WTC11 (cell line): Measurements from ENCODE around the gene PIK3C2B. TPM values are rescaled to one million over a fixed set of nuclear protein-coding genes. Genes with fewer than 3 reads are reported as not detected.

Experiments
- ATAC-seq: fragments of 200-7000 bp; cut with Tn5 transposase; 2 replicates; pipeline ENCODE4 v1.10.0; 2021; ENCODE audit warnings: mild to moderate bottlenecking, moderate library complexity
- CTCF ChIA-PET: fragments of 300-600 bp; sonication (Branson Sonifier 250); formaldehyde crosslinking; loops from one replicate; lab custom pipeline; 2021; ENCODE audit warnings: antibody characterized with exemption; lab: Charles Lee
- POLR2A ChIA-PET: fragments of 350-600 bp; sonication (Branson Sonifier 250); formaldehyde crosslinking; loops from one replicate; lab custom pipeline; 2021; ENCODE audit warnings: antibody characterized with exemption; lab: Charles Lee
- DNase-seq: peaks from one replicate; pipeline ENCODE4 v3.0.0; 2021; ENCODE audit warnings: low spot score
- H3K27ac Mint-ChIP-seq: 2 replicates; pipeline ENCODE4 v1.8.0; 2021; ENCODE audit warnings: mixed read lengths
- H3K27me3 Mint-ChIP-seq: 2 replicates; pipeline ENCODE4 v1.8.0; 2021; ENCODE audit warnings: low read depth, mild to moderate bottlenecking, moderate library complexity, mixed read lengths
- H3K36me3 Mint-ChIP-seq: 2 replicates; pipeline ENCODE4 v1.8.0; 2021; ENCODE audit warnings: mixed read lengths
- H3K4me1 Mint-ChIP-seq: 2 replicates; pipeline ENCODE4 v1.8.0; 2022; ENCODE audit warnings: mixed read lengths
- H3K4me3 Mint-ChIP-seq: 2 replicates; pipeline ENCODE4 v1.8.0; 2021; ENCODE audit warnings: mild to moderate bottlenecking, moderate library complexity, mixed read lengths
- H3K9me3 Mint-ChIP-seq: 2 replicates; pipeline ENCODE4 v1.8.0; 2021; ENCODE audit warnings: mixed read lengths
- ATF2 ChIP-seq: sonication (generic); formaldehyde crosslinking; IDR thresholded peaks from 2 replicates; pipeline ENCODE4 v1.8.1; 2022; ENCODE audit warnings: low read depth, missing genetic modification reagents, borderline replicate concordance
- FOXP1 ChIP-seq: sonication (generic); formaldehyde crosslinking; IDR thresholded peaks from 2 replicates; pipeline ENCODE4 v1.8.0; 2022; ENCODE audit warnings: missing genetic modification reagents, mild to moderate bottlenecking, moderate library complexity, borderline replicate concordance
- GRHL2 ChIP-seq: fragments of 250-450 bp; sonication (Bioruptor Pico); IDR thresholded peaks from 2 replicates; pipeline ENCODE4 v1.8.0; 2022; ENCODE audit warnings: mild to moderate bottlenecking, moderate library complexity; ENCODE audit not compliant: insufficient replicate concordance, severe bottlenecking
- IRF2 ChIP-seq: sonication (generic); formaldehyde crosslinking; IDR thresholded peaks from 2 replicates; pipeline ENCODE4 v1.8.0; 2022; ENCODE audit warnings: low read depth, missing genetic modification reagents, borderline replicate concordance
- JUN ChIP-seq: sonication (generic); formaldehyde crosslinking; IDR thresholded peaks from 2 replicates; pipeline ENCODE4 v1.8.0; 2023; ENCODE audit warnings: mild to moderate bottlenecking, missing genetic modification reagents
- MXD4 ChIP-seq: fragments of 250-450 bp; sonication (Bioruptor Pico); IDR thresholded peaks from 2 replicates; pipeline ENCODE4 v1.8.0; 2021; ENCODE audit warnings: mild to moderate bottlenecking, moderate library complexity, borderline replicate concordance
- NFYB ChIP-seq: sonication (generic); formaldehyde crosslinking; conservative IDR thresholded peaks from 2 replicates; pipeline ENCODE4 v1.8.0; 2022; ENCODE audit warnings: low read depth, missing genetic modification reagents
- NR1H2 ChIP-seq: sonication (generic); formaldehyde crosslinking; IDR thresholded peaks from 2 replicates; pipeline ENCODE4 v1.9.0; 2021; ENCODE audit warnings: mild to moderate bottlenecking, moderate library complexity, missing genetic modification reagents
- PREB ChIP-seq: sonication (generic); formaldehyde crosslinking; IDR thresholded peaks from 2 replicates; pipeline ENCODE4 v1.8.1; 2022; ENCODE audit warnings: mild to moderate bottlenecking, missing genetic modification reagents, moderate library complexity, borderline replicate concordance
- PRRX2 ChIP-seq: fragments of 250-450 bp; sonication (Bioruptor Pico); IDR thresholded peaks from 2 replicates; pipeline ENCODE4 v1.8.0; 2021; ENCODE audit warnings: mild to moderate bottlenecking
- RORB ChIP-seq: fragments of 250-450 bp; sonication (Bioruptor Pico); IDR thresholded peaks from 2 replicates; pipeline ENCODE4 v1.9.0; 2021; ENCODE audit warnings: mild to moderate bottlenecking
- SP1 ChIP-seq: sonication (generic); formaldehyde crosslinking; conservative IDR thresholded peaks from 2 replicates; pipeline ENCODE4 v1.8.1; 2022; ENCODE audit warnings: missing genetic modification reagents
- TCF7 ChIP-seq: sonication (generic); formaldehyde crosslinking; IDR thresholded peaks from 2 replicates; pipeline ENCODE4 v1.8.0; 2022; ENCODE audit warnings: mild to moderate bottlenecking, low read depth, missing genetic modification reagents, moderate library complexity
- TEAD1 ChIP-seq: sonication (generic); formaldehyde crosslinking; IDR thresholded peaks from 2 replicates; pipeline ENCODE4 v1.8.0; 2022; ENCODE audit warnings: mild to moderate bottlenecking, missing genetic modification reagents
- ZNF263 ChIP-seq: sonication (generic); formaldehyde crosslinking; IDR thresholded peaks from 2 replicates; pipeline ENCODE4 v1.8.1; 2022; ENCODE audit warnings: low read depth, mild to moderate bottlenecking, moderate library complexity, missing genetic modification reagents
- ZNF425 ChIP-seq: fragments of 250-450 bp; sonication (Bioruptor Pico); conservative IDR thresholded peaks from 2 replicates; pipeline ENCODE4 v1.9.0; 2021; ENCODE audit warnings: mild to moderate bottlenecking
- total RNA-seq: library from RNA; stranded (reverse); gene quantifications from 3 replicates; pipeline ENCODE4 v1.2.3, GENCODE V29; 2021
- TF ChIP-seq, protein P1 (sequence below): fragments of 250-450 bp; sonication (Bioruptor Pico); IDR thresholded peaks from 2 replicates; pipeline ENCODE4 v1.9.0; 2021; ENCODE audit warnings: mild to moderate bottlenecking, borderline replicate concordance
- TF ChIP-seq, protein P2 (sequence below): sonication (generic); formaldehyde crosslinking; IDR thresholded peaks from 2 replicates; pipeline ENCODE4 v1.8.0; 2022; ENCODE audit warnings: mild to moderate bottlenecking, missing genetic modification reagents

PIK3C2B gene
- total RNA-seq, 1 experiment from 2014 or later, result 27.7 TPM

DNA sequence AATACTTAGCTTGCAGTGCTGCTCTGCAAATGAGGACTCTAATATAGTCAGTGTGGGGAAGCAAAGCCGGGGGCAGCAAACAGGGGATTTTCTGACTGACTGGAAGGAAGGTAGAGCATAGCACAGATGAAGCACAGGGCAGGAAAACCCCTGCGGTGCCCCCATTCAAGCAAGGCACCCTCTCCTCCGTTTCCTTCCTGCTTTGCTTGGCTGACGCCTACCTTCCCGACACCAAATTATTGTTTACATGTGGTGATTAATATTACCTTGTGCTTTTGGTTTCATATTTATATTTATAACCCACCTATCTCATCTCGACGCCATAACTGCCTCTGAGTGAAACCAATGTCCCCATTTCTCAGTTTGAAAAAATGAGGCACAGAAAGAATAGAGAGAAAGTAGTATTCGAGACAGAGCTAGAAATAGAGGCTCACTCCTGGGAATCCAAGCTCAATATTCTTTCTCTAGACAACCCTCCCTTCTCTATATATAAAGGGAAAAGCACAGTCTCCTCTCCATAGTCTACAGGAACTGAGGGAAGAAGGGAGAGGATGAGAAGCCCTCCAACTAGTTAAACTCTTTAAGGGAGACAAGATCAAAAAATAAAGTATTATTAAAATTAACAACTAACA lies 41.3 kb downstream of the PIK3C2B start:
- Mint-ChIP-seq H3K27ac (peak overlapping the region; percentile 75; the same call in 1 of the 2 replicates), H3K27me3 (no peaks in the 10 kb centered on the region), H3K9me3 (no peaks in the 10 kb centered on the region), H3K4me1 (peaks cover 73% of the 10 kb centered on the region), H3K4me3 (no peak overlapping the region), H3K36me3 (no peaks in the 10 kb centered on the region)
- ChIA-PET CTCF (interaction anchor here (0.7 to 13.1 kb wide), 4 partner anchors 22 to 338 kb away, joined by 3 to 906 read pairs (median 4); partner anchors contain the start of gene PIK3C2B), POLR2A (interaction anchor here (0.6 kb wide), 2 partner anchors 59 to 84 kb away, joined by 5 read pairs; no protein-coding TSS in a partner anchor)
- DNase-seq, result no peak
- peak; percentile 35 for ATAC-seq
- no peak for TF ChIP-seq ZNF263 (CRISPR knock-in tag)
- no peak for TF ChIP-seq ZNF425 (CRISPR knock-in tag)
- no peak for TF ChIP-seq ATF2 (CRISPR knock-in tag)
- no peak for TF ChIP-seq FOXP1 (CRISPR knock-in tag)
- no peak for TF ChIP-seq PRRX2 (CRISPR knock-in tag)
- no peak for TF ChIP-seq IRF2 (CRISPR knock-in tag)
- no peak for TF ChIP-seq JUN (CRISPR knock-in tag)
- no peak for TF ChIP-seq NR1H2 (CRISPR knock-in tag)
- no peak for TF ChIP-seq RORB (CRISPR knock-in tag)
- no peak for TF ChIP-seq PREB (CRISPR knock-in tag)
- no peak for TF ChIP-seq NFYB (CRISPR knock-in tag)
- TF ChIP-seq, protein P1, sequence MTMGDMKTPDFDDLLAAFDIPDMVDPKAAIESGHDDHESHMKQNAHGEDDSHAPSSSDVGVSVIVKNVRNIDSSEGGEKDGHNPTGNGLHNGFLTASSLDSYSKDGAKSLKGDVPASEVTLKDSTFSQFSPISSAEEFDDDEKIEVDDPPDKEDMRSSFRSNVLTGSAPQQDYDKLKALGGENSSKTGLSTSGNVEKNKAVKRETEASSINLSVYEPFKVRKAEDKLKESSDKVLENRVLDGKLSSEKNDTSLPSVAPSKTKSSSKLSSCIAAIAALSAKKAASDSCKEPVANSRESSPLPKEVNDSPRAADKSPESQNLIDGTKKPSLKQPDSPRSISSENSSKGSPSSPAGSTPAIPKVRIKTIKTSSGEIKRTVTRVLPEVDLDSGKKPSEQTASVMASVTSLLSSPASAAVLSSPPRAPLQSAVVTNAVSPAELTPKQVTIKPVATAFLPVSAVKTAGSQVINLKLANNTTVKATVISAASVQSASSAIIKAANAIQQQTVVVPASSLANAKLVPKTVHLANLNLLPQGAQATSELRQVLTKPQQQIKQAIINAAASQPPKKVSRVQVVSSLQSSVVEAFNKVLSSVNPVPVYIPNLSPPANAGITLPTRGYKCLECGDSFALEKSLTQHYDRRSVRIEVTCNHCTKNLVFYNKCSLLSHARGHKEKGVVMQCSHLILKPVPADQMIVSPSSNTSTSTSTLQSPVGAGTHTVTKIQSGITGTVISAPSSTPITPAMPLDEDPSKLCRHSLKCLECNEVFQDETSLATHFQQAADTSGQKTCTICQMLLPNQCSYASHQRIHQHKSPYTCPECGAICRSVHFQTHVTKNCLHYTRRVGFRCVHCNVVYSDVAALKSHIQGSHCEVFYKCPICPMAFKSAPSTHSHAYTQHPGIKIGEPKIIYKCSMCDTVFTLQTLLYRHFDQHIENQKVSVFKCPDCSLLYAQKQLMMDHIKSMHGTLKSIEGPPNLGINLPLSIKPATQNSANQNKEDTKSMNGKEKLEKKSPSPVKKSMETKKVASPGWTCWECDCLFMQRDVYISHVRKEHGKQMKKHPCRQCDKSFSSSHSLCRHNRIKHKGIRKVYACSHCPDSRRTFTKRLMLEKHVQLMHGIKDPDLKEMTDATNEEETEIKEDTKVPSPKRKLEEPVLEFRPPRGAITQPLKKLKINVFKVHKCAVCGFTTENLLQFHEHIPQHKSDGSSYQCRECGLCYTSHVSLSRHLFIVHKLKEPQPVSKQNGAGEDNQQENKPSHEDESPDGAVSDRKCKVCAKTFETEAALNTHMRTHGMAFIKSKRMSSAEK, result no peak
- no peak for TF ChIP-seq GRHL2

- Mint-ChIP-seq H3K27me3 (no peaks in the 10 kb centered on the region), H3K27ac (peak overlapping the region; percentile 66), H3K4me1 (peaks cover 67% of the 10 kb centered on the region), H3K4me3 (no peak overlapping the region), H3K9me3 (no peaks in the 10 kb centered on the region), H3K36me3 (0 out of 2 replicates have a peak, but pooled peaks cover 3% of the 10 kb centered on the region)
- POLR2A ChIA-PET, result no interaction called here
- ATAC-seq (no peak), DNase-seq (no peak)
- CTCF ChIA-PET, result interaction anchor here (1.1 to 13.1 kb wide), 3 partner anchors 20 to 355 kb away, joined by 3 to 906 read pairs (median 15); partner anchors contain the start of gene PIK3C2B
- TF ChIP-seq MXD4, result no peak
- TF ChIP-seq SP1 (CRISPR knock-in tag), result no peak
- TF ChIP-seq TCF7 (CRISPR knock-in tag), result no peak
- TF ChIP-seq TEAD1 (CRISPR knock-in tag), result no peak
- TF ChIP-seq, protein P2, sequence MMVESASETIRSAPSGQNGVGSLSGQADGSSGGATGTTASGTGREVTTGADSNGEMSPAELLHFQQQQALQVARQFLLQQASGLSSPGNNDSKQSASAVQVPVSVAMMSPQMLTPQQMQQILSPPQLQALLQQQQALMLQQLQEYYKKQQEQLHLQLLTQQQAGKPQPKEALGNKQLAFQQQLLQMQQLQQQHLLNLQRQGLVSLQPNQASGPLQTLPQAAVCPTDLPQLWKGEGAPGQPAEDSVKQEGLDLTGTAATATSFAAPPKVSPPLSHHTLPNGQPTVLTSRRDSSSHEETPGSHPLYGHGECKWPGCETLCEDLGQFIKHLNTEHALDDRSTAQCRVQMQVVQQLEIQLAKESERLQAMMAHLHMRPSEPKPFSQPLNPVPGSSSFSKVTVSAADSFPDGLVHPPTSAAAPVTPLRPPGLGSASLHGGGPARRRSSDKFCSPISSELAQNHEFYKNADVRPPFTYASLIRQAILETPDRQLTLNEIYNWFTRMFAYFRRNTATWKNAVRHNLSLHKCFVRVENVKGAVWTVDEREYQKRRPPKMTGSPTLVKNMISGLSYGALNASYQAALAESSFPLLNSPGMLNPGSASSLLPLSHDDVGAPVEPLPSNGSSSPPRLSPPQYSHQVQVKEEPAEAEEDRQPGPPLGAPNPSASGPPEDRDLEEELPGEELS (CRISPR knock-in tag), result no peak
These were observed 43.1 kb downstream of the PIK3C2B start for GRCh38 chr1:204451352-204452124.
